ENCODE results near the gene EMC6. TPM values are rescaled to one million over a fixed set of nuclear protein-coding genes. Genes with fewer than 3 reads are reported as not detected.

EMC6 gene
- total and polyA plus RNA-seq, 2 of the 4 experiments (the other 2 are of a cell fraction): 10.9 to 80.5 TPM

DNA sequence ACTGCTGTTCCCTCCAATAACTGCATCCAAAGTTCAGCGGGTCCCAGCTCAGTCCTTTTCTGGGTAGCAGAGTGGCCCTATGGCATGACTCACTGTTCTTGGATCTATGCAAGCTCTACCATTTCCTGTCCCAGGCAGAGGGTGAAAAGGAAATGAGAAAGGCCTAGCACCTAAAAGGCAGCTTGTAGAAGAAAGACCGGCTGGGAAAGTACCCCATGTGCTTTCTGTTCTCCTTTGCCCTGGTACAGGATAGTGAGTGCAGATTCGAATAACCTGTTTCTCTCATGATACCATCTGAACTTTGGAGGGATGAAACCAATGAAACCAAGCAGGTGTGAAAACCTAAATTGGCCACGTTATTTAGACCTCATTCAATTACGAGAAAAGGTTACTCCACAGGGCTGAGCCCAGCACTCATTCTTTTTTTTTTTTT, 42.4 kb downstream of the EMC6 start:
- Histone ChIP-seq H3K4me2 (ENCODE audit: low read depth, low read length) (peak overlapping the region; percentile 55; the same call in 1 of the 2 replicates), H4K20me1 (ENCODE audit: insufficient read depth, low read length) (no peaks in the 10 kb centered on the region), H3K79me1 (ENCODE audit: low read depth in 1 of 2, low read length in 2 of 2) (no peaks in the 10 kb centered on the region), H3K27ac (ENCODE audit: insufficient read depth, low read length) (no peak overlapping the region), H2BK15ac (ENCODE audit: low read depth, low read length) (no peak overlapping the region), H2AK9ac (replicated peaks; ENCODE audit: low read depth, low read length, poor library complexity) (no peak overlapping the region), H3K14ac (replicated peaks; ENCODE audit: low read depth, low read length) (no peak overlapping the region; the same call in 1 of the 2 replicates), H4K5ac (ENCODE audit: low read depth, low read length) (peak overlapping the region; percentile 2; the same call in 1 of the 2 replicates), H3K4ac (ENCODE audit: low read depth, low read length) (no peak overlapping the region), H4K91ac (ENCODE audit: insufficient read depth, low read depth, low read length) (no peak overlapping the region), H4K8ac (ENCODE audit: low read depth in 2 of 2, low read length in 2 of 2) (peak overlapping the region in 1 of 2 experiments; percentile 36; a peak in 1 of 4 replicates), H3K23ac (ENCODE audit: low read depth, low read length) (no peak overlapping the region), H3K56ac (ENCODE audit: extremely low read depth, insufficient read depth, low read length) (no peak overlapping the region), H2AFZ (replicated peaks; ENCODE audit: low read length, poor library complexity) (no peak overlapping the region), H2BK5ac (ENCODE audit: low read depth, low read length, poor library complexity, severe bottlenecking) (peak overlapping the region; percentile 76), H3K9me3 (ENCODE audit: control insufficient read depth, insufficient read depth, low read length) (no peaks in the 10 kb centered on the region), H2BK20ac (ENCODE audit: low read depth, low read length) (no peak overlapping the region), H2AK5ac (ENCODE audit: low read depth, low read length) (no peak overlapping the region; the same call in 1 of the 2 replicates), H3K9ac (ENCODE audit: low read depth, low read length) (no peak overlapping the region), H3K9me1 (ENCODE audit: insufficient read depth, low read length) (no peaks in the 10 kb centered on the region; the same call in 1 of the 2 replicates), H3K4me1 (ENCODE audit: control insufficient read depth, insufficient read depth, low read length) (peaks cover 2% of the 10 kb centered on the region; the same call in 1 of the 2 replicates), H3K18ac (ENCODE audit: low read depth, low read length) (peak overlapping the region; percentile 60; the same call in 1 of the 2 replicates), H3K4me3 (ENCODE audit: insufficient read depth, low read depth, low read length) (no peak overlapping the region), H3K27me3 (ENCODE audit: control insufficient read depth, insufficient read depth, low read length) (no peaks in the 10 kb centered on the region), H2BK120ac (ENCODE audit: low read depth, low read length) (no peak overlapping the region), H3K36me3 (ENCODE audit: control insufficient read depth, insufficient read depth, low read length) (peaks cover 22% of the 10 kb centered on the region)
- BruUV-seq (replicated peaks): no TSS peak
- intact Hi-C loops (cut with micrococcal nuclease) (no loop called here), dilution Hi-C loops (cut with HindIII; ENCODE audit: low sequenced_read_pairs, unreplicated experiment) (no loop called here), in situ Hi-C loops (cut with MboI; ENCODE audit: low sequenced_read_pairs) (no loop called here)
- POLR2A ChIA-PET (ENCODE audit: unreplicated experiment): no interaction called here
- ATAC-seq (ENCODE audit: low read depth): peak; percentile 67
- CTCF ChIA-PET: interaction anchor here (0.6 to 0.7 kb wide), 2 partner anchors 412 to 1347 kb away, joined by 3 to 4 read pairs; no protein-coding TSS in a partner anchor
- peak; percentile 71 for DNase-seq
- 57% methylated on average over 1 of the region's 5 CpGs; no CpG with 5 or more reads in 1 of the 2 experiments for WGBS, 2 experiments (ENCODE audit: extremely low coverage in 2 of 2, insufficient read length in 1 of 2)
- TF ChIP-seq POLR2A (IDR thresholded peaks at IDR 0.05; ENCODE audit: low read depth, low read length) (no peak), CHD1 (IDR thresholded peaks at IDR 0.05; ENCODE audit: low read depth, low read length) (no peak), FOS (IDR thresholded peaks at IDR 0.05; ENCODE audit: low read depth, low read length) (no peak), SMC3 (IDR thresholded peaks at IDR 0.05; ENCODE audit: low read depth, low read length) (no peak), RAD21 (IDR thresholded peaks at IDR 0.05; ENCODE audit: low read length) (no peak), MXI1 (IDR thresholded peaks at IDR 0.05; ENCODE audit: borderline replicate concordance, low read depth, low read length) (no peak), NFE2L2 (IDR thresholded peaks at IDR 0.05; ENCODE audit: low read depth, low read length) (no peak)
- TF ChIP-seq, protein P1, sequence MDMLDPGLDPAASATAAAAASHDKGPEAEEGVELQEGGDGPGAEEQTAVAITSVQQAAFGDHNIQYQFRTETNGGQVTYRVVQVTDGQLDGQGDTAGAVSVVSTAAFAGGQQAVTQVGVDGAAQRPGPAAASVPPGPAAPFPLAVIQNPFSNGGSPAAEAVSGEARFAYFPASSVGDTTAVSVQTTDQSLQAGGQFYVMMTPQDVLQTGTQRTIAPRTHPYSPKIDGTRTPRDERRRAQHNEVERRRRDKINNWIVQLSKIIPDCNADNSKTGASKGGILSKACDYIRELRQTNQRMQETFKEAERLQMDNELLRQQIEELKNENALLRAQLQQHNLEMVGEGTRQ (IDR thresholded peaks at IDR 0.05; ENCODE audit: low read depth, low read length): no peak
